HG02870 (cell line): ENCODE measurements around the gene ADAMTS3.
"Not testable (repeated sequence)": the region's sequence is repeated elsewhere in the genome, so short reads cannot be mapped to it uniquely, and the experiment has no call there.

Experiments
- ATAC-seq: cut with Tn5 transposase; IDR thresholded peaks from one replicate; pipeline ENCODE4 v1.9.1; 2021; ENCODE audit warnings: mild to moderate bottlenecking, moderate library complexity; ENCODE audit not compliant: unreplicated experiment

The ADAMTS3 gene

DNA sequence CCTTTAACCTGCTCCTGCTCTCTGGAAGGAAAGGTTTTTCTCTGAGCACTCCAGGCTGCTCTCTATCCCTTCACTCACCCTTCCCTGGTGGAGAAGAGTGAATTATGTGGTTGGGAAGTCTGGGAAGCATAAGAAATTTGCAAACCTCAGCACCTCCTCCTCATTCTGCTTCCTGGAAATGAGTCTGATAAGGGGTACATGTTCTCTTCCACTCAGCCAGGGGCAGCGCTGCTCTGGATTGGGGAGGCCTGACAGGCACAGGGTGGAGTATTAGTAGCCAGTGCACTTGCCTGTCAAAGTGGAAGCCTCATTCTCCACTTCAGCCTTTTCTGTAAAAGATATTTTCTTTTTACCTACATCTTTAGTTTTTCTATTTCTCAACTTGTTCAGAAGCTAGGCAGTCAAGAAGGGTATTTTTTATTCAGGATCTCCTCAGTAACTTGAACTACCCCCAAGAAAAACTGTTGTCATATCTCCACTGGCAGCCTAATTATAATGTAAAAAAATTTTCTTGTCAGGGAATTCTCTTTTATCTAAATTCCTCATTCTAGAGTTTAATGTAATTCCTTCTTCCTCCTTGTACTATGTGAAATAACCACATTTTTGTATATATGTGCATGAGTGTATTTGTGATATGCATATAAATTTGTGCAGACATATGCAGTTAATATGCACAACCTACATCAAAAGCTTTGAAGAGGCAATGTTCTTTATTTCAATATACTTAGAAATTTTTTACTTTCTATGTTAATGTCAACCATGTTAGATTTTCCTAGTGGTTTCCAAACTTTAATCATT lies 15.3 kb downstream of the ADAMTS3 start:
- no peak for ATAC-seq

- ATAC-seq, result no peak
These were observed 16.6 kb downstream of the ADAMTS3 start for GRCh38 chr4:72552447-72552846.

- no peak for ATAC-seq
These were observed 22.6 kb downstream of the ADAMTS3 start for GRCh38 chr4:72546456-72546855.

GRCh38 chr4:72540694-72541093 lies 28.3 kb downstream of the ADAMTS3 start:
- ATAC-seq, result not testable (repeated sequence)

GRCh38 chr4:72538006-72538405 lies 31.0 kb downstream of the ADAMTS3 start:
- no peak for ATAC-seq

DNA sequence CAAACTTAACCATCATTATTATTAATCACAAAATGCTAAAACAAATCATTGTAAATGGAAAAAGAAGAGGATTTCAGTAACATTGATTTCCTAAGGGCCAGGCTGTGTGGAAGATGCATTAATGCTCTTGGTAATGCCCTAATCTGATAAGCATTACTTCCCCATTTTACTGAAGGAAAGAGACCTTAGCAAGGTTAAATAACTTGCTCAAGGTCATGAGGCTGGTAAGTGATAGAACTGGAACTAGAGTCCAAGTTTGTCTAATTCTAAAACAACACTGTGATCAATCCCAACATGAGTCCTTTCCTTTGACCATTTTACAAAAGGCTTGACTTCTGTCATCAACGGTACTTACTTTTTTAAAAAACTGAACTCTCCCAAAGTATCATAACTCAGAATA lies 32.6 kb downstream of the ADAMTS3 start:
- no peak for ATAC-seq

- ATAC-seq, result no peak
These were observed 37.2 kb downstream of the ADAMTS3 start for GRCh38 chr4:72531768-72532290.

- ATAC-seq, result no peak
These were observed 37.7 kb downstream of the ADAMTS3 start for GRCh38 chr4:72531322-72531721.

GRCh38 chr4:72529148-72529822 lies 39.7 kb downstream of the ADAMTS3 start:
- ATAC-seq, result no peak

GRCh38 chr4:72527038-72527646 lies 41.9 kb downstream of the ADAMTS3 start:
- no peak for ATAC-seq

- no peak for ATAC-seq
These were observed 43.1 kb downstream of the ADAMTS3 start for GRCh38 chr4:72525938-72526337.

DNA sequence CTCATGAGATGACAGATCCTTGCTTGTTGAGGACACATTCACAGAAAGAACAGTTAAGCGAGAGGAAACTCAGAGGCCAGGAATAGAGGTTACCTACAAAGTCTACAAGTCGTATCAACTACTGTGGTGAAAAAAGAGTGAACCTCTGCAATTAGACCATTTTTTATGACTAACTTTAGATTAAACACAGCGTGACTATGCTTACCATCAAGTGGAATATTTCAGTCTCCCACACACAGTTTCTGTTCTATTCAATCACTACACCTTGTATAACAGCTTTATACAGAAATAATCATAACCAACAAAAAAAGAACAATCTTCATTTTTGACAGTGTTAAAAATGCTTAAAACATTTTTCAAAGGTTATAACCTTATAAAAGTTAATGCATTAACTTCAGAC lies 46.6 kb downstream of the ADAMTS3 start:
- ATAC-seq, result no peak

DNA sequence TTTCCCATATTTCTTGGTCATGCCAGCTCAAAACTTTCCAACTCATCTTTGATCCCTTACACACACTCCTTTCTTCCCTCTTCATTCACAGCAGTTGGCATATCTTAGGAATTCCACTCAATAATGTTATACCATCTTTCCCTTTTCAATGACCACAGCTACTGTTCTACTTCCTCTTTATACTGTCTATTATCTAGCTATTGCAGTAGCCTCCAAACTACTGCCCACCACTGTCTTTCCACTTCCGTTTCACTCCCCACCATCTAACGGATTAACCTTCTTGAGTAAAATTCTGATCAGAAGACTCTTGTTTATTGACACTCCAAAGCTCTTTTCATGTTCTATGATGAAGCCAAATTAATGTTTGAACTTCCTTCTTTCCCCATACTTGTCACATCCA lies 55.8 kb downstream of the ADAMTS3 start:
- ATAC-seq, result no peak

DNA sequence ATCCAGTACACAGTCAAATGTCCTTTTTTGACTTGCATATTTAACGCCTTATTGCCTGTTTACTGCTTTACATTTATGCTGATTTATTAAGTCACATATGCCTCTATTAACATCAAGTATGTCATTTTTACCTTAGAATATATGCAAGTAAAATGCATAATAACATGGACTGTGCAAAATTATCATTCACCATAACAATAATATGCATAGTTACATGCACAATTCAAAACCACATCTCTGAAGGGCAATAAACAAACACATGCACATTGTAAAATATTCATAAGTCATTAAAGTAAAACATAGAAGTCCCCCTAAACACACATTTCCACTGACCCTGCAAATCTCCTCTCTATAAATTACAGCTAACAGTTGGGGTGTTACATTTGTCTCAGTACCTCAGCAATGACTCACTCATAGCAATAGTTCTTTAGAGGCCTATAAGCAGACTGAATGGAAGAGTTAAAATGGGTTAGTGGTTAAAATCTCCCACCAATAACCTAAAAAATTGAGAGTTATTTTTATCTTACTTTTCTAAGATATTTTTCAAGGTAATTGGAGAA lies 61.1 kb downstream of the ADAMTS3 start:
- ATAC-seq, result no peak

GRCh38 chr4:72507167-72507566 lies 61.9 kb downstream of the ADAMTS3 start:
- no peak for ATAC-seq

- ATAC-seq, result no peak
These were observed 63.7 kb downstream of the ADAMTS3 start for GRCh38 chr4:72505314-72505744.

DNA sequence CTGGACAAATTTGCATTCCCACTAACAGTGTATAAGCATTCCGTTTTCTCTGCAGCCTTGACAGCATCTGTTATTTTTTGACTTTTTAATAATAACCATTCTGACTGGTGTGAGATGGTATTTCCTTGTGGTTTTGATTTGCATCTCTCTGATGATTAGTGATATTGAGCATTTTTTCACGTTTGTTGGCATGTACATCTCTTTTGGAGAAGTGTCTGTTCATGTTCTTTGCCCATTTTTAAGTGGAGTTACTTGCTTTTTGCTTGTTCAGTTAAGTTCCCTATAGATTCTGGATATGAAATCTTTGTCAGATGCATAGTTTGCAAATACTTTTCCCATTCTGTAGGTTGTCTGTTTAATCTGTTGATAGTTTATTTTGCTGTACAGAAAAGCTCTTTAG lies 68.8 kb downstream of the ADAMTS3 start:
- ATAC-seq, result no peak

DNA sequence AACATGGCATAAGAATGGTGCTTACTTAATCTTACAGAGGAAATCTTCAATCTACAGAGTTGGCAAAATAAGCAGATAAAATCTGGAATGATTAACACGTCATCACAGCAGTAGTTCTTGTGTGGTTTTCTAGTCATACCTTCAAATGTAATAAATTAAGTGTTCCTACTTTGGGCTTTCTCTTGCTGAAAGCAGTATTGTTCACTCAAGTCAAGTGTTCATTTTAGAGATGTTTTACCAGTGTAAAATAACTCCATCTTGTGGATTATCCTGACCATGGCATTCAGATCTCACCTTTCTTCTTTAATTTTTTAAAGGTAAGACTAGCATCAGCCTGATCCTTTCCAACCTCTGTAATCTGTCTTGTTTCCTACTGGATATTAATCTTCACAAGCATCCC lies 72.9 kb downstream of the ADAMTS3 start:
- no peak for ATAC-seq

DNA sequence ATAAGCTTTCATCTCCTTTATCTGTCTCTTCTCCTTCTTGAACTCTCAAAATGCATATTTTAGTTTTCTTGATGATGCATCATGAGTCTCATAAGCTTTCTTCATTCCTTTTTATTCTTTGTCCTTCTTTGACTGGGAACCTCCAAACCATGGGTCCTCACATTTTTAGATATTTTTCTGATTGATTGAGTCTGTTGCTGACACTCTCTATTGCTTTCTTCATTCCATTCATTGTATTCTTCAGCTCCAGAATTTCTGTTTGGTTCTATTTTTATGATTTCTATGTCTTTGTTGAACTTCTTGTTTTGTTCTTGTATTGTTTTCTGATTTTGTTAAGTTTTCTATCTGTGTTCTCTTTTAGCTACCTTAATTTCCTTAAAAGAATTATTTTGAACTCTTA lies 74.9 kb downstream of the ADAMTS3 start:
- no peak for ATAC-seq

GRCh38 chr4:72489267-72489666 lies 79.8 kb downstream of the ADAMTS3 start:
- ATAC-seq, result no peak

DNA sequence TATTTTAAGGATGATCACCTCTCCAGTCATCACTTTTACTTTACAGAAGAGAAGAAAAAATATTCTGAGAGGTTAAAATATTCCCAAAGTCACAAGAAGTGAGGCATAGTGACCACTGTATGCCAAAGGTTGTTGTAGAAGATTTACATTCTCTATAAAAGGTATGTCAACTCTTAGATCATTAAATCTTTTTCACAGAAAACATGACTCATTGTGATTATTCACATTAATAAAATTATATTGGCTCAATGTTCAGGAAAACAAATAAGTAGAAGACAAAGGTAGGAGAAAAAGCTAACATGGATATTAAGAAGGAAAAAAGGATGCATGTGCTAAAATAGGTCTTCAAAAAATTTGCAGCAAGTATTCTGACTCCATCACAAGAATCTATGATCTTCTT lies 82.0 kb downstream of the ADAMTS3 start:
- ATAC-seq, result no peak
